K562 (cell line): ENCODE results near the gene LHB. TPM values are rescaled to one million over a fixed set of nuclear protein-coding genes. Genes with fewer than 3 reads are reported as not detected.

ENCODE experiments used
- ARID4B ChIP-seq: sonication (generic); formaldehyde crosslinking; IDR thresholded peaks from 2 replicates; pipeline ENCODE4 v1.8.0; 2022; ENCODE audit warnings: mild to moderate bottlenecking, missing genetic modification reagents
- CREBBP ChIP-seq: IDR thresholded peaks from one replicate; pipeline ENCODE4 v1.6.1; 2012; ENCODE audit warnings: low read depth, mild to moderate bottlenecking, control low read depth, inconsistent platforms, low read length
- CSDE1 ChIP-seq, 2 experiments: fragments of 450-650 bp; IDR thresholded peaks; 2 replicates each; pipeline ENCODE4 v1.6.1; 2016; ENCODE audit warnings: mild to moderate bottlenecking in 1 of 2
- CTCF ChIP-seq, 3 experiments: IDR thresholded peaks in 2 of 3; conservative IDR thresholded peaks in 1 of 3; 2 replicates each; pipeline ENCODE4 v1.5.1; 2011 to 2012; ENCODE audit warnings: low read length in 3 of 3, mild to moderate bottlenecking in 3 of 3, control low read depth in 2 of 3, improper control_type of control experiment in 1 of 3, inconsistent platforms in 1 of 3, low read depth in 1 of 3, mixed read lengths in 1 of 3, moderate library complexity in 1 of 3; ENCODE audit not compliant: insufficient read depth in 2 of 3
- ERF ChIP-seq: fragments of 450-650 bp; formaldehyde crosslinking; IDR thresholded peaks from 2 replicates; pipeline ENCODE4 v1.4.0; 2020; ENCODE audit warnings: mild to moderate bottlenecking, mixed read lengths
- GABPB1 ChIP-seq: sonication (generic); formaldehyde crosslinking; IDR thresholded peaks from 2 replicates; pipeline ENCODE4 v1.8.0; 2022; ENCODE audit warnings: mild to moderate bottlenecking, missing genetic modification reagents
- HDAC8 ChIP-seq: fragments of 450-650 bp; IDR thresholded peaks from 2 replicates; pipeline ENCODE4 v1.6.1; 2016; ENCODE audit warnings: mild to moderate bottlenecking, missing genetic modification characterization, moderate library complexity, missing compliant biosample characterization
- JUNB ChIP-seq: fragments of 450-650 bp; formaldehyde crosslinking; conservative IDR thresholded peaks from 2 replicates; pipeline ENCODE4 v1.4.0; 2020; ENCODE audit warnings: mild to moderate bottlenecking
- RBFOX2 ChIP-seq: fragments of 200-400 bp; formaldehyde crosslinking; IDR thresholded peaks from 2 replicates; pipeline ENCODE4 v1.6.1; 2017; ENCODE audit warnings: low read depth, mild to moderate bottlenecking, low read length, moderate library complexity
- SMAD4 ChIP-seq: fragments of 250-450 bp; sonication (Bioruptor Pico); conservative IDR thresholded peaks from 2 replicates; pipeline ENCODE4 v1.8.0; 2021; ENCODE audit warnings: inconsistent platforms, mild to moderate bottlenecking, moderate library complexity
- SUPT5H ChIP-seq: fragments of 450-650 bp; IDR thresholded peaks from 2 replicates; pipeline ENCODE4 v1.6.1; 2016
- TARDBP ChIP-seq: fragments of 450-650 bp; IDR thresholded peaks from 2 replicates; pipeline ENCODE4 v1.6.1; 2016
- TFAP4 ChIP-seq: sonication (generic); formaldehyde crosslinking; IDR thresholded peaks from 2 replicates; pipeline ENCODE4 v1.8.0; 2022; ENCODE audit warnings: missing genetic modification reagents, mild to moderate bottlenecking, moderate library complexity, borderline replicate concordance
- TSC22D4 ChIP-seq: fragments of 450-650 bp; IDR thresholded peaks from 2 replicates; pipeline ENCODE4 v1.6.1; 2016; ENCODE audit warnings: missing genetic modification characterization, missing biosample characterization, control low read depth
- XRCC5 ChIP-seq: fragments of 200-400 bp; formaldehyde crosslinking; IDR thresholded peaks from 2 replicates; pipeline ENCODE4 v1.6.1; 2017; ENCODE audit warnings: low read depth, mild to moderate bottlenecking, low read length
- ZNF3 ChIP-seq: fragments of 250-450 bp; sonication (Bioruptor Pico); IDR thresholded peaks from 2 replicates; pipeline ENCODE4 v1.5.0; 2021; ENCODE audit warnings: mild to moderate bottlenecking, moderate library complexity
- polyA plus RNA-seq, 8 experiments: library from polyadenylated mRNA; depleted of rRNA in 4 of 8; stranded (reverse) in 5 of 8; unstranded in 3 of 8; fragments of >200 nt; fragmentation: Nextera tagmentation in 2 of 8; fragmentation: Illumina TruSeq in 1 of 8; extraction: Ambion mirVana in 2 of 8; extraction: Trizol in 1 of 8; gene quantifications; 2 replicates each; pipeline versions ENCODE4 v1.2.1 to v1.2.3, GENCODE V29; 2011 to 2014; ENCODE audit warnings: inconsistent platforms in 1 of 8, missing spikeins in 1 of 8
- total RNA-seq, 7 experiments: library from RNA; depleted of rRNA in 6 of 7; stranded (reverse); fragments of >200 nt in 6 of 7; fragmentation: Illumina TruSeq in 2 of 7; extraction: Trizol in 2 of 7; gene quantifications; 2 replicates each; pipeline versions ENCODE4 v1.2.1 to v1.2.3, GENCODE V29; 2011 to 2021; ENCODE audit warnings: low replicate concordance in 1 of 7
- TF ChIP-seq, protein P1 (sequence below): fragments of 250-450 bp; sonication (Bioruptor Pico); IDR thresholded peaks from 2 replicates; pipeline ENCODE4 v1.5.0; 2020; ENCODE audit warnings: mild to moderate bottlenecking, borderline replicate concordance
- TF ChIP-seq, protein P2 (sequence below): fragments of 250-450 bp; sonication (Bioruptor Pico); IDR thresholded peaks from 2 replicates; pipeline ENCODE4 v1.8.0; 2021; ENCODE audit warnings: borderline replicate concordance, mild to moderate bottlenecking, moderate library complexity; ENCODE audit not compliant: poor library complexity, severe bottlenecking

LHB gene
- total and polyA plus RNA-seq, 9 of the 15 experiments (the other 6 are each of a cell fraction or from before 2014, with no cell fraction given): 0.54 TPM; not detected in 8

DNA sequence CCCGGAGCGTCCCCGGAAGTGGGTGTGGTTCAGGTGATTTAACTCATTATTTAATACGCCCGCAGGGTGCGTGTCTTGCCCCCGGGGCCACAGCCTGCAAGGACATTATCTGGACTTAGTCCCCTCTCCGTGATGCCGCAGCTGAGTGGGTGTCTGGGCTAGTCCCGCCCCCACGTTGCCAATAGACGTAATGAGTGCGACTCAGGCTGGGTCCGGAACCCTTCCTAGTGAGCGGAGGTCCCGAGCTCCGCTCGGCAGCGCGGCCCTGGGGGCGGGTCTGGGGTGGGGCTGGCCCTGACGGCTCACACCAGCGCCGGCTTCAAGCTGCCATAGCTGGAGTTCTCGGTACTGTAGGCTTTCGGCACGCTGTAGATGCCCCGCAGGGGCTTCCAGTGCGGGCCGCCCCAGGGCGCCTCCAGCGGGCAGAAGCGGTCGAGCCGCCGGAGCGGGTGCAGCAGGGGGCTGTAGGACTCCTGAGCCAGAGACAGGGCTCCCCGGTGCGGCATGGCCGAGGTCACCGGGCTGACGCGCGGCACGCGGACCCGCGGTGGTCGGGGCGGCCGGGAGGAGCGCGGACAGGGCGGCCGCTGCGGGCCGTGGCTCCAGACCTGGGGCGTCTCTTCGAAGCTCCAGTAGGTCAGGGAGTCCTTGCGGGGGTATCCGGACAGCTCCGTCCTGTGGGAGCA, 918 bp upstream of the LHB start (continued):
- TF ChIP-seq ARID4B (CRISPR knock-in tag) (0 out of 2 replicates have a peak, but pooled peaks have one; percentile 19), HDAC8 (tag) (no peak), XRCC5 (no peak), ERF (CRISPR knock-in tag) (peak; percentile 73; the same call in 1 of the 2 replicates), SMAD4 (CRISPR knock-in tag) (no peak), TSC22D4 (no peak), GABPB1 (CRISPR knock-in tag) (0 out of 2 replicates have a peak, but pooled peaks have one; percentile 24), RBFOX2 (peak; percentile 48), TARDBP (no peak), JUNB (CRISPR knock-in tag) (no peak), CSDE1 (IDR thresholded peaks at IDR 0.05) (no peak), ZNF3 (CRISPR knock-in tag) (no peak), CREBBP (no peak), TFAP4 (CRISPR knock-in tag) (peak; percentile 54), SUPT5H (peak; percentile 54), CTCF (IDR thresholded peaks at IDR 0.05 in 2 of 3, conservative IDR thresholded peaks at IDR 0.05 in 1 of 3; ENCODE audit: insufficient read depth in 2 of 3, low read depth in 1 of 3, low read length in 3 of 3) (peak; percentile 51 to 72 (median 58); a peak in 5 of 6 replicates)
- TF ChIP-seq, protein P1, sequence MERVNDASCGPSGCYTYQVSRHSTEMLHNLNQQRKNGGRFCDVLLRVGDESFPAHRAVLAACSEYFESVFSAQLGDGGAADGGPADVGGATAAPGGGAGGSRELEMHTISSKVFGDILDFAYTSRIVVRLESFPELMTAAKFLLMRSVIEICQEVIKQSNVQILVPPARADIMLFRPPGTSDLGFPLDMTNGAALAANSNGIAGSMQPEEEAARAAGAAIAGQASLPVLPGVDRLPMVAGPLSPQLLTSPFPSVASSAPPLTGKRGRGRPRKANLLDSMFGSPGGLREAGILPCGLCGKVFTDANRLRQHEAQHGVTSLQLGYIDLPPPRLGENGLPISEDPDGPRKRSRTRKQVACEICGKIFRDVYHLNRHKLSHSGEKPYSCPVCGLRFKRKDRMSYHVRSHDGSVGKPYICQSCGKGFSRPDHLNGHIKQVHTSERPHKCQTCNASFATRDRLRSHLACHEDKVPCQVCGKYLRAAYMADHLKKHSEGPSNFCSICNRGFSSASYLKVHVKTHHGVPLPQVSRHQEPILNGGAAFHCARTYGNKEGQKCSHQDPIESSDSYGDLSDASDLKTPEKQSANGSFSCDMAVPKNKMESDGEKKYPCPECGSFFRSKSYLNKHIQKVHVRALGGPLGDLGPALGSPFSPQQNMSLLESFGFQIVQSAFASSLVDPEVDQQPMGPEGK: no peak
- TF ChIP-seq, protein P2, sequence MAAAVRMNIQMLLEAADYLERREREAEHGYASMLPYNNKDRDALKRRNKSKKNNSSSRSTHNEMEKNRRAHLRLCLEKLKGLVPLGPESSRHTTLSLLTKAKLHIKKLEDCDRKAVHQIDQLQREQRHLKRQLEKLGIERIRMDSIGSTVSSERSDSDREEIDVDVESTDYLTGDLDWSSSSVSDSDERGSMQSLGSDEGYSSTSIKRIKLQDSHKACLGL: no peak
